Kidney (tissue), 14 donors: Measurements from ENCODE around the gene CD44. TPM values are rescaled to one million over a fixed set of nuclear protein-coding genes. Genes with fewer than 3 reads are reported as not detected.
A peak's percentile ranks its signal among the peaks of the same experiment; 100 is the strongest.

Experiments used
- DNase-seq, 5 donors: peaks; one replicate each; pipeline ENCODE4 v3.0.0-alpha.2; 2013 to 2020
- FAIRE-seq: peaks from 2 replicates; lab custom pipeline; 2012; peaks lifted over from hg19 to GRCh38; lab: Jason Lieb, UNC
- H3K27ac ChIP-seq, 2 donors: one replicate each; pipeline ENCODE4 v1.7.0; 2013; ENCODE audit warnings: low read depth in 2 of 2, low read length in 2 of 2, inconsistent platforms in 1 of 2
- H3K27me3 ChIP-seq: one replicate; pipeline ENCODE4 v1.7.1; 2013; ENCODE audit warnings: low read length, inconsistent platforms; ENCODE audit not compliant: control insufficient read depth, insufficient read depth
- H3K36me3 ChIP-seq, 3 donors: one replicate each; pipeline versions ENCODE4 v1.7.0 to v1.7.1; 2013; ENCODE audit warnings: low read length in 3 of 3, control low read depth in 1 of 3, inconsistent platforms in 1 of 3; ENCODE audit not compliant: insufficient read depth in 3 of 3, control insufficient read depth in 2 of 3
- H3K4me1 ChIP-seq, 3 donors: one replicate each; pipeline versions ENCODE4 v1.7.0 to v1.7.1; 2013; ENCODE audit warnings: low read length in 3 of 3, inconsistent platforms in 1 of 3, low read depth in 1 of 3; ENCODE audit not compliant: control insufficient read depth in 2 of 3, insufficient read depth in 2 of 3
- H3K4me3 ChIP-seq, 3 donors: one replicate each; pipeline versions ENCODE4 v1.7.0 to v1.8.1; 2013; ENCODE audit warnings: low read length in 3 of 3, control low read depth in 1 of 3, inconsistent platforms in 1 of 3
- H3K9ac ChIP-seq, 3 donors: one replicate each; pipeline versions ENCODE4 v1.7.0 to v1.7.1; 2013; ENCODE audit warnings: low read length in 3 of 3, control low read depth in 1 of 3, inconsistent platforms in 1 of 3
- H3K9me3 ChIP-seq, 3 donors: one replicate each; pipeline versions ENCODE4 v1.7.0 to v1.7.1; 2013; ENCODE audit warnings: low read length in 3 of 3, control low read depth in 1 of 3, inconsistent platforms in 1 of 3; ENCODE audit not compliant: control insufficient read depth in 2 of 3, insufficient read depth in 1 of 3
- CTCF ChIP-seq: IDR thresholded peaks from 3 replicates; pipeline ENCODE4 v1.5.1; 2012; ENCODE audit warnings: mild to moderate bottlenecking, moderate library complexity, borderline replicate concordance; ENCODE audit not compliant: insufficient read depth; ENCODE audit errors: extremely low read depth
- intact Hi-C: fragments of 100-400 bp; cut with DNase I; formaldehyde crosslinking; loops from one replicate; pipeline ENCODE4 v1.11.1; 2022
- polyA plus RNA-seq: library from polyadenylated mRNA; stranded (reverse); fragments of 350-450 nt; fragmentation: Illumina TruSeq; extraction: RNeasy Lipid Tissue Mini Kit (QIAGEN cat#74804); gene quantifications from one replicate; pipeline ENCODE4 v1.2.3, GENCODE V29; 2014; ENCODE audit warnings: low read depth, low replicate concordance; ENCODE audit not compliant: insufficient read depth
- total RNA-seq: library from RNA; stranded (reverse); fragmentation: NEBNext Ultra II Directional; extraction: Animal tissue kit (Norgen Biotek cat#: 25700); gene quantifications from one replicate; pipeline ENCODE4 v1.2.1, GENCODE V29; 2021
- donor health status: control.
- donor health status: control.
- donor health status: control.
- donor health status: control.
- donor health status: control.
- donor health status: DM: yes; HTN: yes; CAD: no.
- donor health status: Normal renal cell carcinoma (clear cell type).

Gene CD44
- total and polyA plus RNA-seq, 2 donors from 2014 or later = 13.8 to 235 TPM

DNA sequence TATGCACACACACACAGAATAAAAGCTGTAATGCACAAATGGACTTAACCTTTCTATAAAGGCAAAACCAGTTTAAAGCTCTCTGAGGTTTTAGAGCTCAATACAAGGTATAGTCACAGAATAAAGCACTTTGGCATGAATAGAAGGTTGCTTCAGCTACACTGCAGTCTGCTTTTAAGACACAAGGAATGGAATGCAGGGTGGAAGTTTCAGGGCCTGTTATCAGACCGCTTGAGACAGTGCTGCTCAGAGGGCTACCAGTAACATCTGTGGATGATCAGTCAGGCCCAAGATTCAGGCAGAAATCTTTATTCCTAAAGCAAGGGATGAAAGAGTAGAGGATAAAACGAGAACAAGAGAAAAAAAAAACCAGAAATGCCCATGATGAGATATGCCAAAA, 46.7 kb downstream of the CD44 start:
- no peaks in the 10 kb centered on the region for H3K36me3 ChIP-seq
- no peaks in the 10 kb centered on the region for H3K4me1 ChIP-seq
- no peak for FAIRE-seq

GRCh38 chr11:35187996-35188395, 49.0 kb downstream of the CD44 start:
- Histone ChIP-seq H3K27ac (no peak overlapping the region), H3K4me1 (peaks cover 0 to 3% (median 2%) of the 10 kb centered on the region in 3 donors), H3K27me3 (no peaks in the 10 kb centered on the region), H3K9me3 (no peaks in the 10 kb centered on the region), H3K36me3 (no peaks in the 10 kb centered on the region), H3K4me3 (no peak overlapping the region), H3K9ac (no peak overlapping the region)
- no peak for TF ChIP-seq CTCF
- intact Hi-C loops = no loop called here
- DNase-seq = no peak
- no peak for FAIRE-seq

More for the DNA sequence above, 46.7 kb downstream of the CD44 start:
- Histone ChIP-seq H3K27ac (no peak overlapping the region), H3K27me3 (no peaks in the 10 kb centered on the region), H3K4me3 (no peak overlapping the region), H3K9me3 (no peaks in the 10 kb centered on the region), H3K9ac (no peak overlapping the region)
- no peak for DNase-seq
- no peak for TF ChIP-seq CTCF
- intact Hi-C loops = no loop called here

DNA sequence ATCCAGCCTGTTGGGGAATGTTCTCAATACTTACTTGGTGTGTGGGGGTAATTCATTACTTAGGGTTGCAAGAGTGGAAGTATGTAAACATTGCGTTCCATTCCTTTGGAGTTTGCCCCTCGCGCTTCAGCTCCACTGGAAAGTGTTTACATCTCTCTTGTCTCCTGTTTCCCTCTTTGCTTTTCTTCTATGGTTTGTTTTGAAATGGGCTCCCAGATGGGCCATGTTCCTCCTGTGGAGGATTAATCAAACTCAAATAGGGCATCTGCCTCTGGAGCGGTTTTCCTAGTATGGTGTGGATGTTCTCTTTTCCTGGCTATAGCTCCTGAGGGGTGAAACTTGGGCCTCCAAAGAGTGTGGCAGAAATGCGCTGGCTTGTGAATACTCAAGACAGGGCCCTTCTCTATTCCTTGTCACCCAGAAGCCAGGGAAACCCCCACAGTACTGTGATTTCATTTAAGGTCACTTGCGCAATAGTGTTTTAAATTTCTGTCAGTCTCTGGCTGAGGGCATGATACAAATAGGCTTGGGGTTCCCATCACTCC, 51.9 kb downstream of the CD44 start:
- no peak overlapping the region for H3K9ac ChIP-seq
- peaks cover 0 to 3% (median 2%) of the 10 kb centered on the region in 3 donors for H3K4me1 ChIP-seq
- no peaks in the 10 kb centered on the region for H3K36me3 ChIP-seq
- TF ChIP-seq CTCF = no peak
- H3K27ac ChIP-seq = no peak overlapping the region
- intact Hi-C loops = no loop called here
- FAIRE-seq = no peak
- H3K9me3 ChIP-seq = no peaks in the 10 kb centered on the region
- no peak overlapping the region for H3K4me3 ChIP-seq
- DNase-seq = peak in 3 of 5 donors; percentile 17 to 66 (median 45)
- H3K27me3 ChIP-seq = no peaks in the 10 kb centered on the region

- H3K9ac ChIP-seq = no peak overlapping the region
- no peaks in the 10 kb centered on the region for H3K27me3 ChIP-seq
- peaks cover 0 to 3% (median 2%) of the 10 kb centered on the region in 3 donors for H3K4me1 ChIP-seq
- H3K9me3 ChIP-seq = no peaks in the 10 kb centered on the region
- H3K4me3 ChIP-seq = no peak overlapping the region
- FAIRE-seq (no peak), DNase-seq (peak; percentile 57 to 89 (median 76))
- TF ChIP-seq CTCF = no peak
- intact Hi-C loops = no loop called here
- no peaks in the 10 kb centered on the region for H3K36me3 ChIP-seq
- H3K27ac ChIP-seq = no peak overlapping the region
These were observed 53.4 kb downstream of the CD44 start for GRCh38 chr11:35192347-35192746.
